Activated CD4-positive, CD25-positive, alpha-beta regulatory T cell (primary cell): Measurements from ENCODE around the gene CDK2AP2.

Source experiments
- DNase-seq, 4 experiments: peaks; one replicate each; lab custom pipeline; 2025; lab: John Stamatoyannopoulos, UW

Gene CDK2AP2

DNA sequence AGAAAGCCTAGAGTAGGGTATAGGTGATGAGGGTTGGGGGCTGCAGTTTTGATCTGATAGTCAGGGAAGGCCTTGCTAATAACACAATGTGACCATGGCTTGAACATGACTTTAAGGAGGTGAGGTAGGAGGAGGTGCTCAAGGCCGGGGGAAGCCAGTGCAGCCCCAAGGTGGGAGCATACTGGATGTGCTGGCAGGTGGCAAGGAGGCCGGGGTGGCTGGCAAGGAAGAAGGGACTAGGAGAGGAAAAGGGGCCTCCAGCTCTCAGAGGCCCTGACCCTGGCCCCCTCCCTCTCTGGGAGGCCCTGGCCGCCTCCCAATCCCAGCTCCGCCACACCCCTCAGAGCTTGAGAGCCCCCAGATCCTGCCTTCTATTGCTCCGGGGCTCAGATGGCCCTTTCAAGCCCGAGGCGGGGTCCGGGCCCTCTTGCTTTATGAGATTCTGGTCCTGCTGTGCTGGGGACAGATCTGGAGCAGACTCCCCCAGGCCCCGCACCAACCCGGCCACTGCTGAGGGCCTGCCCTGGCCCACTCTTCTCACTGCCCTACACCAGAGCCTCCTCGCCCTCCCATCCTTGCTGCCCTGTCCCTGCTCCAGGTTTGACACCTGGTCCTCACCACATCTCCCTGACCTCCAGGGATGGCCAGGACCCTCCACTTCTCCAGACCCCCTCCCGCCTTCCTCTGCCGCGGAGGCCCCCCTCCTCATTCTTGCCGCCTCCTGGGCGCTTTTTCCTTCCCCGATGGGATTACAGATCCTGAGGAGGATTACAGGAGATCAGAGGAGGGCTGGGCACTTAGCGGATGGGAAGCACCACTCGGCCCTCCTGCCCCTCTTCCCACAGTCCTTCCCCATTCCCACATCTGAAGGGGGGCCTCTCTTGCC lies 4.6 kb downstream of the CDK2AP2 start:
- DNase-seq, result no peak

DNA sequence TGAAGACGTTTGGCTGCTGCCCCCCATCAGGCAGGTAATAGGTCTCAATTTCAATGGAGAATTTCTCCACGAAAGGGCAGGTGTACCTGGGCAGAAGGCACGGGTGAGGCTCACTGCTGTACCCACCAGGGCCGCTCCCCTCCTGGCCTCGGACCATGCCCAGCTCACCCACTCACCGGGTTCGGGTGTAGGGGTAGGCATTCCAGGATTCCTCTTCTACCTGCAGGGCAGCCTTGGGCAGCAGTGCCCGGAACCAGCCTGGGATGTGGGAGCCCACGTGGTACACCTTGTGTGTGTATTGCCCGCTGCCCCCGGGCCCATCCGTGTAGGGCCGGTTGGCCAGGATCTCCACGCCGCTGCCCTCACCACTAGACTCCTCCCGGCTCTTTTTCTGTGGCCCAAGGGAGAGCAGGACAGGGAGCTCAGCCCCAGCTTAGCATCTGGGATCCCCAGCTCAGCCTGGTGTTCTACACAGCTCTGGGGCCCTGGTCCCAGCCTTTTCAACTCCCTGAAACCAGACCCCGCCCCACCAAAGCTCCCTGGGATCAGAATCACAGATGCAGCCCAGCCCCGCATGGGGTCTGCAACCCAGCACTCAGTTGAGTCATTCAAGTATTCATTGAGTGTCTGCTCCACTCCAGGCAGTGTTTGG lies 5.5 kb downstream of the CDK2AP2 start:
- DNase-seq, result no peak

DNA sequence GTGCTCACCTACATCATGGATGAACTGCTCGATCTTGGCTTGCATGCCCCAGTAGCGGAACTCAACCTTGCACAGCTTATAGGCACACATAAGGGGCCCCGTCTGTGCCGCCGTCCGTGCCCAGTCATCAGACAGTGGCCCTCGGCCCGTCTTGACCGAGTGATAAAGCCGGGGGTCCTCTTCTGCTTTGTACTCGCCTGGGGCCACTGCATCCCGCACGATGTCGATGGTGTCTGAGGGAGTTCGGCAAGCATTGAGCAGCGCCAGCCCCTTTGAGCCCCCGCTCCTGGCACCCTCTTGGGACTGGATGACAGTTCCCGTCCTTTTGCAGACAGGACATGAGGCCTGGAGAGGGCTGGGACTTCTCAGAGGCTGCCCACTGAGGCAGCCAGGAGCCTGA lies 6.1 kb downstream of the CDK2AP2 start:
- no peak for DNase-seq

DNA sequence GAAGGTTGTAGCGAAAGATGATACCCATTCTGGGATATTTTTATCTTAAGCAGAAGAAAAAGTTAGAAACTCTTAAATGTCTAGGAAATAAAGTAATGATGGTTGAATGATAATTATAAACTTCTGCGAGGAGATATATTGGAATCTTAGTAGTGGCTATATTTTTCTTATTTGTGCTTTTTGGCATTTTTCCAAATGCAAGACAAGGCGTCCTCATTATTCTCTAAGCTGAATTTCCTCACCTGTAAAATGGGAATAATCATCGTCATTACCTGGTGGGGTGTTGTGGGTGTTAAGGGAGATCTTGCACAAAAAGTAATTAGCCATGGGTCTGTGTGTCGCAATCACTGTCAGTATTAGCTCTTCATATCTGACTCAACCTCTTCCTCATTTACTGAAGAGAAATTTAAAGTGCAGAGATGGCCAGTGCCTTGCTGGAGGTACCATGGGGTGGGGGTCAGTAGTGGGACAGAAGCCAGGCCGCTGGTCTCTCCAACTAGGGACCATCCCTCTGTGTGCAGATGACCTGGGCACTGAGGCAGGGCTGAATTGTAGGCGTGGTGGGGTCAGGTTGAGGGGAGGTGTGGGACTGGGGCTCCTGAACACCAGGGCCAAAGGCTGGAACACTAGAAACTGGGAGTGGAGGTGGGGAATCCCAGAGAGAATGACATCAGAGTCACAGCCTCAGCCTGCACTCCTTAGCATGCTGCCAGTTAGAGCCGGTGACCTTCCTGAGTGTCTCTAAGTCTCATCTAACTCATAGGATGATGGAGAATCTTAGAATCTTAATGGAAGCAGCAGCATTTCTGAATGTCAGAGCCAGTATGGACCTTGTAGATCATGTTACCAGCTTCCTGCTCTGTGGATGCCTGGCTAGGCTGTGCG lies 6.9 kb downstream of the CDK2AP2 start:
- DNase-seq, result no peak

DNA sequence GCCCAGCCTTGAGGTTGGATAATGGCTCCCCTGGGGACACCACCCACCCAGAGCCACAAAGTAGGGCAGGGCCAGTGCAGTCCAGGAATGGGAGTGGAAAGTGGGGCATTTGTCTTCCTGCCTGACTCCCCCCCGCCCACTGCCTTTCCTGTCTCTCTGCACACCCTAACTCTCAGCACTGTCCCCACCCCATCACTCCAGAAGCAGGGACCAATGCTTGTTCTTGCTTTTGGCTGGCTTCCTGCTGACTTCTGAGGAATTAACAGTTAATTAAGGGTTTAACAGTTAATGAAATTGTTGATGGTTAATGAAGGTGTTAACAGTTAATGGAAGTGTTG lies 7.5 kb downstream of the CDK2AP2 start:
- DNase-seq, result no peak

DNA sequence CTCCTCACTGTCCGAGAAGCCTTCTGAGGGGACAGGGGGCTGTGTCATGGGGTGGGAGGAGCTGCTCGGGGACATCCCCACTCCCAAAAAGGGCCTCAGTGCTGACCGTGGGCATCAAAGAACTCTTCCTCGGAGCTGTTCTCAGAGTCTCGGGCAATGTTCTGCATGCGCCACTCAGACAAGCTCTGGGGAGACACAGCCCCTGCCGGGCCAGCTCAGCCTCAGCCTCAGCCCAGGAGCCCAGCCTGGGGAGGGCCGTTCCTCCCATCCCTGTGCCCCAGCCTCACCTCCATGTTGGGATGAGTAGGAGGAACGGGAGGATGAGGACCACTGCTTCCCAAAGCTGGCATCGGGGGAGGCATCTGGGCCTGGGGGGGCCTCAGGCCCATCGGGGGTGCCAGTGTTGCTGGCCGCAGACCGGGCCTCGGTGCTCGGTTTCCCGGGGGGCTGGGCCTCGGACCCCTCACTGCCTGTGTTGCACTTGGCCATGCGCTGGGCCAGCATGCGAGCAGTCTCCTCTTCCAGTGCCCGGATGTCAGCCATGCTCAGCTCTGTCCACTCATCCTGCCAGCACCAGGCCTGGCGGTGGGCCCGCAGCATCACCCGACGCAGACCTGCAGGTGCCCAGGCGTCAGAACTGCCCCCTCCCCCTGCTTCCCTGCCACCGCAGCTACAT lies 8.0 kb downstream of the CDK2AP2 start:
- no peak for DNase-seq

DNA sequence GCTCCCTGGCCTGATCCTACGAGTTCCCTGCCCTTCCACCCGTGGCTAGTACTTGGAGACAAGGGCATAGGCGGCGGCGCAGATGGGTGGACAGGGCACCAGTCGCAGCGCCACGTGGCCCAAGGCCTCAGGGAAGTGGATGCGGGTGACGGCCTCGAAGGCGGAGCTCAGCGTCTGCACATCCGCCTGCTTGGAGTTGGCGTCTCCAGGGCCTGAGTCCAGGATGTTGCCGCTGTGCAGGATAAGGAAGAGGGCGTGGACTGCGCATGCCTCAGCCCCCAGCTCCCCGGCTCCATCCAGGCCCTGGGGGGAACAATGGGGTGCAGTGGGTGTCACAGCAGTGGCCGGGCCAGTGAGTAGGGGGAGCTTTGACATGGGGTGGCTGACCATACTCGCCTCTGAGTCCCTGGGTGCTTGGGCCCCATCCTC lies 9.4 kb downstream of the CDK2AP2 start:
- DNase-seq, result no peak

DNA sequence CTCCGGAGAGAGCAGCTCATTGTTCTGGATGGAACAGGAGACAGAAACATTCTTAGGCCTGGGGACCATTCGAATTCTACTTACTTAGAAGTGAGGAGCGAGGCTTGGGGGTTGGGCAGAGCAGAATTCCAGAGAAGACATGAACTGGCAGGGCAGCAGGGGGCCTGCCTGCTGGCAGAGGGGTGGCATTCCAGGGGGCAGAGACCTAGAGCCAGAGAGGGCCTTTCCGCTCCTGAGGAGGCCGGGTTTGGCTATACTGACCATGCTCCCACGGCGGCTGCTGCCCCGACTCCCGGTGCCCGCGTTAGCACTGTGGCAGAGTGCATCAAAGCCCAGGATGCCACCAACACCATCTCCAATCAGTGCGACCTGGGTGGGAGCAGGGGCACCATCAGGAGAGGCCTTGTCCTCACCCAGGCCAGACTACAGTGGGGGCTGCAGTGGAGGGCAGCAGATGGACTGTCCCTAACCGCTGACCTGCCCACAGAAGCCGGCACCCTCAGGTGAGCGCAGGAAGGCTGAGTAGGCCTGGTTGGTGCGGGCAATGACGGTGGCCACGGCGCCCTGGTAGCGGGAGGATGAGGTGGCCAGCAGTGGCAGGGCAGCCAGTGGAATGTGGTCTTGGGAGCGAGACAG lies 10.2 kb downstream of the CDK2AP2 start:
- DNase-seq, result no peak

DNA sequence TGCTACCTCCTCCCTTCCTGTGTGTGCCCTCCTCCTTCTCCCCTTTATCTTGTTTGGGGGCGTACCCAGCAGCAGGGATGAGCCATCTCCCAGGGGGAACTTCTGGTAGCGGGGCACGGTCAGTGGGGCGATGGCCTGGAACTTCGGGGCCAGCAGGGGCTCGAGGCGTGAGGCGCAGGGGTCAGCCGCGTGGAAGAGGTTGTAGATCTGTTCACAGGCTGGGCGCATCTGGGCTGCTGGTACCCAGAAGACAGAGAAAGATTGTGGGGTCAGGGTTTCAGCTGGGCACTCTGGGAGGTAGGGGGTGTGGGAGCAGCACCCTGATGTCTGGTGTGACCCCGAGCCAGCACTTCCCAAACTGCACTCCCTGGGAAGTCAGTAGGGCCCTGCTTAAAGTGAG lies 11.8 kb downstream of the CDK2AP2 start:
- no peak for DNase-seq

DNA sequence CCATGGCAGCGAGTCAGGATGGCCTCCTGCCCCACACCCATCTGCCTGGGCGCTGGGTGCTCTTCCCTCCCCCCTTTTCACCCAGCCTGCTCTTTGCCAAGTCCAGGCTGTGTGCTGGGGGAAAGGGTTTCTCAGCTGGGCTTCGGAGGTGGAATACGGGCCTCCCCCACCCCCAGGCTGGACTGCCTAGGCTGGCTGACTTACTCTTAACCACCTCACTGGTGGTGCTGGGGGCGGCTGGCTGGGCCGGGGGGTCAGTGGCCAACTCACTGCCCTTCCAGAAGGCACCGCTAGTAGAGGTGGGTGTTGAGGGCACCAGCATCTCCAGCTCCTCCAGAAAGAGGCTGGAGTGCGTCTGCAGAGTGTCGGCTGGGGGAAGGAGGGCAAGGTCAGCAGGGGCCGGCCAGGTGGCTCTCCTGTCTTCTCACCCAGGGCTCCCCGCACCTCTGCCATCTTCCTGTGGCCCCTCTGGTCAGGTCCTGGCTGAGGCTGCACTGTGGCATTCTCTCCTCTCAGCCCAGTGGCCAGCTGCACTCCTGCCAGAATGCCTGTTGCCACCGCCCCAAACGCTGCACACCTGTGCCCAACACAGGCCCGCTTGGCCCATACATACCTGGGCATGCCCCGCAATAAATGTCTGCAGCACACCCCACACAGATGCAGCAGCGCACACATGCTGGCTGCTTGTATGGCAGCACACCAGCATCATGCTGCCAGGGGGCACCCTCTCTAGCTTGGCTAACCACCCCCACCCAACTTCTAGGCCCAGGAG lies 12.5 kb downstream of the CDK2AP2 start:
- DNase-seq, result no peak

DNA sequence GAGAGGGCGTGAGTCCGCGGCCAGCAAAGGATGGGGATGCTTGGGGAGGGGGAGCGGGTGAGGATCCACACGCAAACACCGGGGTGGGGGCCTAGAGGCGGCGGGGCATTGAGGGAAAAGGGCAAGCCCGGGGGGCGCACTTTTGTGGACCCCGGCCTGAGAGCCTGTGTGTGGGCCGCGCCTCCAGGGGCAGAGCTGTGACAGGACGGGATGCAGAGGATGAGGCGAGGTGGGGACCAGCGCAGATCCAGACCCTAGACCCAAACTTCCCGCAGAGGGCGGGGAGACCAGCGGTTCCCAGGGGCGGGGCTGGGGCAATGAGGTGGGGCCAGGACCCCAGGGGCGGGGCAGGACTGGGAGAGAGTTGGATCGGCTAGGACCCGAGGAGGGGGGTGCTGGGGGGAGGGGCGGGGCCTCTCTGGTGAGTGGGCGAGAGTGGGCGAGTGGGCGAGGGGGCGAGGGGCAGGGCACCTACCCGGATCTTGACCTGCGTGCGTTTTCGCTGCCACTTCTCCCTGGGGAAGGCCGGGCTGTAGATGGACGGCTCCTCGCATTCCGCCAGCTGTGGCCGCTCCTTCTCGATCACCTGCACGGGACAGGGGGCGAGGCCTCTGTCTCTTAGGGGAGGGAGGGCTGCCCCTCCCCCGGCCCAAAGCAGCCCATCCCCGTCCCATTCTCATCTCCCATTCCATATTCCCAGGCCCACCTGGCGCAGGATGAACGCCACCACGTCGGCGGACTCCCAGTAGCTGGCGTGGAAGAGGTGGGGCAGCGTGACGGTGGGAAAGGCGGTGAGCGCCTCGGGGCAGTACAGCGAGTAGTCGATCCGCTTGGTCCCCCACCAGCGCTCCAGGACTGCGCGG lies 13.4 kb downstream of the CDK2AP2 start:
- DNase-seq, result no peak

DNA sequence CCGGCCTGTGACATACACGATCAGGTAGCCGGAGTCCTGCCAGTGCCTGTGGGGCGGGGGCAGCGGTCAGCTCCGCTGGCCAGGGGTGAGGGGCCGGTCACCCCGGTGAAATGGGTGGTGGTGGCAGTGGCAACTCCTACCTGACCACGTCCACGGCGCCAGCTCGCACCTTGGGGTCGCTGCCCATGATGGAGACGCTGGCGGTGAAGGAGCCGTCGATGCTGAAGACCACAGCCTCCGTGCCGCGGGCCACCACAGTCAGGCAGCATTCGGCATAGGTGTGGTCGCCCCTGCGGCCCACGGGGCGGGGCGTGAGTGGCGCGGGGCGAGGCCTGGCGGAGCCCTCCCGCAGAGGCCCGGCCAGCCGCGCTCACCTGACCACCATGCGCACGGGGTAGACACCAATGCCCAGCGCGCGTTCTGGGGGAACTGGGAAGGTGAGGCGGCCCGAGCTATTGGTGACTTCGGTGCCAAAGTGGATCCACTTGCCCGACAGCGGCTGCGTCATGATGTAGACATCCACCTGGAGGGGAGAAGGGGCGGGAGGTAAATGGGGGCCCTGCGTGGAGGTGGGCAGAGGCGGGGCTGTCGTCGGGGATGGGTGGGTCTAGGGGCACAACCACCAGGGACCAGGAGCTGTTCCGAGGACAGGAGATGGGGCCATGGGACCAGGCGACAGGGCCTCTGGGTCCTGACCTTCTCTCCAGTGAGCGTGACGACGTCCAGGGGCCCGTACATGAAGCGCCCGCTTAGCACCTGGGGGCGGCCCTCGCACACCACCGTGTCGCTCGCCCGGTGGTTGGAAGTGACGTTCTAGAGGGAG lies 14.2 kb downstream of the CDK2AP2 start:
- DNase-seq, result no peak

DNA sequence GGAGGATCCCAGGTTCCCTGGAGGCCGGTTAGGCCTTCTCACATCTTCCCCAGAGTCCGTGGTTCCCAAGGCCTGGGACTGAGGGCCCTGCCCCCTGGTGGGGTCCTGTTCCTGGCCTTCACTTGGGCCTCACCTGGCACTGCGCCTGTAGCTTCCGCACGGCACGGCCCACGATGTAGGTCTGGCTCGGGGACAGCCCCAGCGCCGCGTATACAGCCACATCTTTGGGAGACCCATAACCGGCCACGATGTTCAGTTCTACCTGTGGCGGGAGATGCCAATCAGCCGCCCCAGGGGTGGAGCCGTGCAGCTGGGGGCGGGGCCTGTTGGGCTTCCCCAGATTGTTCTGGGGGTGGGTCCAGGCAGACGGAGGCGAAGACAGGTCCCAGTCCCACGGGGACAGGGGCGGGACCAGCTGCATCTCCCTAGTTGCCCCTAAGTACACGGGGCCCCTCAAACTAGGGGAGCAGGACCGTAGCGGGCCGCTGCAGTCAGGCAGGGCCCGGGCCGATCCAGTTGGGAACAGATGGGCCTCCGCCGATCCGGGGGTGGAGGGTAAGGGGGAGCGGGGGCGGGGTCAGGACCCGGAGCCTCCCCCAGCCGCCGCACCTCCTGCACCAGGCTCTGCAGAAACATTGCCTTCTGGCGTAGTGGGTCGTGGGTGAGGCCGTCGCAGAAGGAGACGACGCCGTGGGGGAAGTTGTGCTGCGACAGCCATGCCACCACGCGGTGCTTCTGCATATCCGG lies 15.0 kb downstream of the CDK2AP2 start:
- no peak for DNase-seq

DNA sequence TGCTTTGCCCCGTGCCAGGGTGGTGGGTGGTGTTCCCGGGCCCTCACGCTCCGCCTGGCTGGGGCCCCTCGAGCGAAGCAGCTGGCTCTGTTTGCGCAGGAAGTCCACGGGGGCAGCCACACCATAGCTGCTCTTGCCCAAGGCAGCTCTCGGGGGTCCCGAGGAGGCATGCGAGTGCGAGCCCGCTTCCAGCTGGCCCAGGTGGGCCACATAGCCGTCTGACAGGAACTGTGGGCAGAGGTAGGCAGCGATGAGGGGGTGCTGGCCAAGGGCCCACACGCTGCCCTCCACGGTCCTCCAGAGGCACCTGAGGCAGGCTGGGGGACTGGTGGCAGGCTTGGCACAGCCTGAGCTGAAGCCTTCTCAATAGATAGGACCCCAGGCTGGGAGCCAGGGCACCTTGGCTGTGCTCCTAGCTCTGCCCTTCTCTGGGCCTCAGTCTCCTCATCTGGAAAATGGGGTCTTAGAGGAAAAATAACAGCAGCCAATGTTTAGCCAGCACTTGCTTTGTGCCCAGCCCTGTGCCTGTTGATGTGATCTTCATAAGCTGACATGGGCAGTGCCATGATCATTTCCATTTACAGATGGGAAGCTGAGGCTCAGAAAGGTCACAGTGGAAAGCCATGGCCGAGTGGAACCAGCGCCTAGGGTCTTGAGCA lies 15.8 kb downstream of the CDK2AP2 start:
- no peak for DNase-seq

DNA sequence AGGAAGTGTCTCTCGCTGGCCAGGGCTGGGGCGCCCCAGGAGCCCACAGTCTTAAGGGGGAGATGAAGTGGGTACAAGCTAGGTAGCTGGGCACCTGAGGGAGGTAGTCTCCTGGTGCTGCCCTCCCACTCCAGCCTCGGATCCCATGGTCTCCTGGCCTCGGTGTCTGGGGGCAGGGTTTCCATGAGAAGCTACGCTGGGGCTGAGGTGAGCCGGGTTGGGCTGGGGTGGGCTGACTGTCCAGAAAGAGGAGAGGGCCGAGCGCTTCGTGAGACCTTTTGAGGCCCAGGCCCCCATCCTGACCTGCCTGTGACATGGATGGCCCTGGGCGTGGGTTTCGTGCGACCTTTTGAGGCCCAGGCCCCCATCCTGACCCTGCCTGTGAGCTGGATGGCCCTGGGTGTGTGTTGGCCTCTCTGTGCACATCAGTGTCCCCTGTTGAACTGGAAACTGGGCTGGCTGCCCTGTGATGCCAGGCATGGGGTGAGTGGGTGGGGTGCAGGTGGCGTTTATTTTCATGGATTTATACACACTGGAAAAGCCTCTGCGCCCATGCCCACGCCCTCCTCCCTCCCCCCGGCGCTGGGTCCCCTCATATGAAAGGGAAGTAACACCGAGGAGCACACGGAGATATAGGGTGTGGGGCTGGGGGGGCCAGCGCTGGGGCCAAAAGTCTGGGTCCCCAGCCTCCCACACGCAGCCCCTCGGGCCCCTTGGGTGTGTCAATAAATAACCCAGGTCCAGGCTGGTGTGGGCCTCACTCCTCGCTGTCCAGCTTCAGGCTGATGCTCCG lies 16.5 kb downstream of the CDK2AP2 start:
- DNase-seq, result no peak

DNA sequence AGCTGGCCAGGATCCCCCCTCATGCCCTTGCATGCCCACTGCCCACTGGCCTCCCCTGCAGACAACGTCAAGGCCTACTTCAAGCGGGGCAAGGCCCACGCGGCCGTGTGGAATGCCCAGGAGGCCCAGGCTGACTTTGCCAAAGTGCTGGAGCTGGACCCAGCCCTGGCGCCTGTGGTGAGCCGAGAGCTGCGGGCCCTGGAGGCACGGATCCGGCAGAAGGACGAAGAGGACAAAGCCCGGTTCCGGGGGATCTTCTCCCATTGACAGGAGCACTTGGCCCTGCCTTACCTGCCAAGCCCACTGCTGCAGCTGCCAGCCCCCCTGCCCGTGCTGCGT lies 17.3 kb downstream of the CDK2AP2 start:
- no peak for DNase-seq
